ENCODE results near the gene FMC1.
"Not testable (repeated sequence)": the region's sequence is repeated elsewhere in the genome, so short reads cannot be mapped to it uniquely, and the experiment has no call there.

Gene FMC1

GRCh38 chr7:139341776-139342226, 664 bp downstream of the FMC1 start:
- no peak for DNase-seq

DNA sequence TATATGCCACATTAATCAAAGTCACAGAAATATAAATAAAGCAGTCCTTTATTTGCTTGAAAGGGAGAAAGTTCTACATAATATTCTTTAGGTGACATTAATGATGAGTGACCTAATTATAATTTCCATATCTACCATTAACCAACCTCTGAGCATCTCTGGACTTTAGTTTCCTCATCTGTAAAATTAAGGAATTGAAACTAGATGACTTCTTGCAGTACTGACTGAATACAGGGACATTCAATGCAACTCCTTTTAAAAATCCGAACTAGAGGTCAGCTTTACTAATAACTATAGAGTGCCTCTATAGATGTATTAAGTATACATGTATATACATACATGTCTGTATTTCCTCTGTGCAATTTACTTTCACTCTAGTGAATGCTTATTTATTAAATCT, 3.9 kb downstream of the FMC1 start:
- no peak for DNase-seq

GRCh38 chr7:139351027-139351426, 9.9 kb downstream of the FMC1 start:
- no peak for DNase-seq

GRCh38 chr7:139354729-139355128, 13.6 kb downstream of the FMC1 start:
- no peak for DNase-seq

DNA sequence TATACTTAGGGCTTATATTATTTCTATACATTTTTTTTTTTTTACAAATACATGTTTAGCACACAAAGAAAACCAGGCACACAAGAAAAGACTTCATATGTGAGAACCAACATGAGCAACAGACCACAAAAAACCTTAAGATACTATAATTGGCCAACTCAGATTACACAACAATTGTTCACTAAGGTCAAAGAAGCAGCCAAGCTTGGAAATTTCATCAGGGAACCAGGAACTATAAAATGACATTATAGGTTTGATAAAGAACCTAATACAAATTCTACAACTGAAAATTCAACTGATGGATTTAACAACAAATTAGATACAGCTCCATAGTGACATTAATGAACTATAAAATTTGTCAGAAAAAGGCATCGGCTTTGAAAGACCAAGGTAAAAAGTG, 14.2 kb downstream of the FMC1 start:
- DNase-seq: no peak

DNA sequence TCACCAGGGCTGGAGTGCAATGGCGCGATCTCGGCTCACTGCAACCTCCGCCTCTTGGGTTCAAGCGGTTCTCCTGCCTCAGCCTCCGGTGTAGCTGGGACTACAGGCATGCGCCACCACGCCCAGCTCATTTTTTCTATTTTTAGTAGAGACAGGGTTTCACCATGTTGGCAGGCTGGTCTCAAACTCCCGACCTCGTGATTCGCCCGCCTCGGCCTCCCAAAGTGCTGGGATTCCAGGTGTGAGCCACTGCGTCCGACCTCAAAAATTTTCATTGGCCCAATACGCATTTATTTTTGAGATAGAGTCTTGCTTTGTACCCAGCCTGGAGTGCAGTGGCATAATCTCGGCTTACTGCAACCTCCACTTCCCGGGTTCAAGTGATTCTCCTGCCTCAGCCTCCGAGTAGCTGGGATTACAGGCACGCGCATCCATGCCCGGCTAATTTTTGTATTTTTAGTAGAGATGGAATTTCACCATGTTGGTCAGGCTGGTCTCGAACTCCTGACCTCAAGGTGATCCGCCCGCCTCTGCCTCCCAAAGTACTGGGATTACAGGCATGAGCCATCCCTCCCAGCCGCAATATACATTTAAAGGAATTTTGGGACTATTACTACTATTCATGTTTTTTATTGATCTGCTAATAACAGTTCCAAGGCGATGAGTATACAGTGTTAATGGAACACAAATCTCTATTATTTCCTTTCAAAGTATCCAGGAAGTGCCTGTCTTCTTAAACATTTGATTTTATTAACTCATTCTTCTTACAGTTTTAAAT, 16.8 kb downstream of the FMC1 start:
- DNase-seq: not testable (repeated sequence)

- DNase-seq: peak; percentile 58
These were observed 17.6 kb downstream of the FMC1 start for GRCh38 chr7:139358541-139359365.

GRCh38 chr7:139359366-139360209, 18.5 kb downstream of the FMC1 start, which contains the start of gene LUC7L2:
LUC7L2 (plus strand) TSS chr7:139359894; CDS start chr7:139360262, 368 bp downstream.
- peak; percentile 95 for DNase-seq

DNA sequence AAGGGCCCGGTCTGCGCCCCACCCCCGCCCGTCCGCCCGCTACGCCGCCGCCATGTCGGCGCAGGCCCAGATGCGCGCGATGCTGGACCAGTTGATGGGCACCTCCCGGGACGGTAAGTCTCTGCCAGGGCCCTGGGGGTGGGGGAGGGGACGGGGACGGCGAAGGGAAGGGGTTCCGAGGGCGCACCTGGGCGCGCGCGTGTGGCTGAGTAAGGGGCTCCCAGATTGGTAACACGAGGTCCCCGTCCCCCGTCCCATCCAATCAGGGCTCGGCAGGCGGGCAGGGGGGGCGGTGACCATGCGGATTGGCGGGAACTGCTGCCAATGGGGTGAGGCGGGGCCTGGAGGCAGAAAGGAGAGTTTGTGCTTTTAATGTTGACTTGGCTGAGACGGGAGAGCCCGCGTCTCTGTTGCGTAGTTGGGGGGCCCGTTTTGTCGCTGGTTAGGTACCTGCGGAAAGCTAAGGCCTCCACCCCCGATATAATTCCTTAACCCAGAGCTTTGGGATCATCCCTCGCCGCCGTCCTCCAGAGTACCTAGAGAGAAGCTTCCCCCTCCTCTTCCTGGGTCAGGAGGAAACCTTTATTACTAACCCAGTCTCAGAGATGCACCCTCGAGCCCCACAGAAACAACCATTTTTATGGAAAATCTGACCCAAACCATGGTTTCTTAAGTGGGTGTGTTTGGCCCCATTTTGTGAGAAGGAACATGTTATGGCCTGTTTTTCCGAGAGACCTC, 19.2 kb downstream of the FMC1 start:
- peak; percentile 97 for DNase-seq

DNA sequence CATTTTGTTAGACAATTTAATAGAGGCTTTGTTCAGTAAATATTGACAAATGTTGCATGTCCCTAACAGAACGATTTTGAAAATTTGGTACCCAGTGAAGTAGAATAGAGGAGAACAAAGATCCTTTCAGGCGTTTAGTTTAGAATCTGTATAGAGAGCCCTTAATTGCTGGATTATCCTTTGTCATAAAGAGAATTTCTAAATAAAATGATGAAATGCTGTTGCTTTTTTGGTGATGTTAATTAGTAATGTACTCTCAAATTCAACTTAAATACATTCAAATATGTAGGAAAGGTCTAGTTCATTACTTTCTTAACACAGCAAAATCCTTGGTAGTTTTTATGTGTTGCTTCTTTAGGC, 19.8 kb downstream of the FMC1 start:
- DNase-seq: no peak

DNA sequence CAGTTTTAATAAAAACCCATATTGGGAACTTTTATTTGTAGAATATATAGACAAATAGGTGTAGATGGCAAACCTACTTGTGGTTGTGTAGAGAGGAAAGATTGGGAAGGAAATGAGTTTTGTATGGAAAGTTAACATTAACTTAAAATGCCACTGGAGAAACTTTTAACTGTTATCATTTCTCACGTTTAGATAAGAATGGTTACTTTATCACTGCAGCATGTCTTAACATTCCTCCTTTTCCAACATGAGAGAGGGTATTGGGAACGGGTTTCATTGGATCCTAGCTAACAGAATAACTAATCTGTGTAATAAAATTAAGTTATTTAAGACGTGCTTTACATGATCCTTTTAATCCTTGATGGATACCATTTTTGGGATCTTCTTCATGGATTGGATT, 20.4 kb downstream of the FMC1 start:
- DNase-seq: no peak

- peak; percentile 26 for DNase-seq
These were observed 21.2 kb downstream of the FMC1 start for GRCh38 chr7:139362302-139362701.

DNA sequence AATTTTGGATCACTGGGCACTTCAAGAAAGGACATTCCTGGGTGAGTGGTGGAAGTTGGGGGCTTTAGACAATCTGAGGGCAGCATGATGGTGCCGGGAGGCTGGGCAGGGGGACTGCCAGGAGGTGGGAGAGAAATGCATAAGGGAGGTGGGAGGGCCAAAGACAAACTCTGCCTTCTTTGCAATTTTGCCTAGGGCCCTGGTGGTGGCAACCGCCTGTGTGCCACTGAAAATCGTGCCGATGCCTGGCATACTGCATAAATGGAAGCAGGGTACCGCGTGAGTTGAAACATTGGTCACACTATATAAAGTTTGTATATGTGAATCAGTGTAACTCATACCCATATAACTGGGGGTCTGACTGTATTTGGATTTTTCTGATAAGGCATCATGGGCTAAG, 21.8 kb downstream of the FMC1 start:
- no peak for DNase-seq

DNA sequence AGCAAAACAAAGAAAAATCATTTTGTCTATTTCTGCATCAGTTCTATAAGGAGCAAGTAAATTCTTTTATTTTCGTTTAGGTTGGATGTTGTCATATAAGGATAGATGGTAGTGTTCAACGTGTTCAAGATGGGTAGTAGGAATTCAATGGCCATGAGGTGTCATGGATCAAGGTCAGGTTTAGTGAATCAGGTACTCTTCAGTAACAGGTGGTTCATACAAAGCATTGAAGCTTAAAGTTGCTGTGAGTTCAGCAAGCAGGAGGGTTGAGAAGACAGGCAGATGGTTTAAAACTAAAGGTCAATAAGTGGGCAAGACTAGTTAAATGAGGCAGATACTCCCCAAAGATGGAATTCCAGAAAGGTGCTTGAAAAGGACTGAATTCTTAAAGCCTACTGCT, 24.2 kb downstream of the FMC1 start:
- no peak for DNase-seq

GRCh38 chr7:139366400-139366799, 25.3 kb downstream of the FMC1 start:
- DNase-seq: no peak

DNA sequence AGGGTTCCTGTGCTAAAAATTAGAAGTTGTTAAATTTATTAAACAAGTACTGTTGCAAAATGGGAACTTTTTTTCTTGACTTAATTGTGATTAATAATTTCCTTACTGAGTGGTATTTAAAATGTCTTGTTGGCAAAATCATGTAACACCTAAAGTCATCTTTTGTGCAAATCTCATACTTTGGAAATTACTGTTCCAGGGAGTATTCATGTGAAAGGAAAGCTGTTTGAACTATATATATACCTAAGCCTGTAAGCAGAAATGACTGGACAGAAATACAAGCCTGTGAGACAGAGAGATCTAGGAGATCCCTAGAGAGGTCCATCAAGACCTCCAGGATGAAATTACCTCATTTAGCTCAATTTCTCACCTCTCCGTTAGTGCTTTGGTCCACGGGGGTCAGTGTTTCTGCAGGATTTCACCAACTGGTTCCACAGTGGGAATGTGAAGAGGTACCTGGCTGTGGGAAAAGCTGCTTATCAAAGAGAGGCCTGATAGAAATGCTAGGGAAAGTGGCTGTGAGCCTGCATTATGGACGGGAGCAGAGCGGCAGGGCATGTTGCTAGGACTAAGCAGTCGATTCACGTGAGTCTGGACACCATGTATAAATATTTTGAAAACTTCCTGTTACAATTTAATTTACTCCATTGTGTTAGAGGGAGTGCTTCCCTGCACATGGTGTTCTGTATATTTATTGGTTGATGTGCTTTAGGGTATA, 26.5 kb downstream of the FMC1 start:
- no peak for DNase-seq

DNA sequence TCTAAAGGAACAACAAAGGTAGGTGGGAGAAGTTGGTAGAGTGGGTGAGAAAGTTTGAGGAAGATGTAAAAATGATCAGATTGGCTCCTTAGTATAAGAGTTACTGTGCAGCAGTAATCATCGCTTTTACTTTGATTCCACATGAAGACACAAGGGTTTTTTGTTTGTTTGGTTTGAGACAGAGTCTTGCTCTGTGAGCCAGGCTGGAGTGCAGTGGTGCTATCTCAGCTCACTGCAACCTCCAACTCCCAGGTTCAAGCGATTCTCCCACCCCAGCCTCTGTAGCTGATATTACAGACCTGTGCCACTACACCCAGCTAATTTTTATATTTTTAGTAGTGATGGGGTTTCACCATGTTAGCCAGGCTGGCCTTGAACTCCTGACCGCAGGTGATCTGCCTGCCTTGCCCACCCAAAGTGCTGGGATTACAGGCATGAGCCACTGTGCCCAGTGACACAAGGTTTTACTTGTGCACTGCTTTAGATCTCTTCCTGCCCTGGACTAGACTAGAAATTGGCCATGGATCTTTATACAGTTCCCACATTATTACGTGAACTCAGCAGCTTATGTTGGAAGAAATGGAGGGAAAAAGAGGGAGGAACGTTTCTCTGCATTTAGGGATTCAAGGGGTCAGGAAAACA, 29.3 kb downstream of the FMC1 start:
- no peak for DNase-seq

GRCh38 chr7:139370943-139371313, 29.8 kb downstream of the FMC1 start:
- DNase-seq: no peak

- DNase-seq: no peak
These were observed 33.1 kb downstream of the FMC1 start for GRCh38 chr7:139374246-139374645.

DNA sequence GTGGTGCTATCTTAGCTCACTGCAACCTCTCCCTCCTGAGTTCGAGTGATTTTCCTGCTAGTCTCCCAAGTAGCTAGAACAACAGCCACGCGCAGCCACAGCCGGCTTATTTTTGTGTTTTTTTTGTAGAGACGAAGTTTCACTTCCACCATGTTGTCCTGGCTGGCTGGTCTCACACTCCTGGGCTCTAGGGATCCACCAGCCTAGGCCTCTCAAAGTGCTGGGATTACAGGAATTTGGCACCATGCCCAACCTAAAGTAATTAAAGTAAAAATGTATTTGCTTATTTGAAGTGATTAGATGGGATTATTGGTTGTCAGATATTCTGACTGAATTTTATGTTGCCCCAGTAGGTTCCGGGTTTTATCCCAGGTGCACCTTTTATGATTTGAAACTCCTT, 41.3 kb downstream of the FMC1 start:
- DNase-seq: no peak

DNA sequence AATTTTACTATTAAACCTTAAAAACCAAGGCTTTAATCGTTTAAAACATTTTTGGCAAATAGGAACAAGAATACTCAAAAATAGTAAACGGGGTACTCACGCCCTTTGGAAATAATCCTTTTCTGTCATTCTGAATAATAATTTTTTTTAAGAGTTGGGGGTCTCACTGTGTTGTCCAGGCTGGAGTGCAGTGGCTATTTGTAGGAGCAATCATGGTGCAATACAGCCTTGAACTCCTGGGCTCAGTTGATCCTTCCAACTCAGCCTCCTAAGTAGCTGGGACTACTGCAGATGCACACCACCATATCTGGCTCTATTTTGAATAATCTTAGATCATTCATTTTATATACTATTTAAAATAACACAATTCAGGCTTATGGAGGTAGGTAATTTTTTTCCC, 43.5 kb downstream of the FMC1 start:
- no peak for DNase-seq

Measured in NCI-H1105 (cell line).